ENCODE measurements around the gene NGFR.

- TF ChIP-seq, protein P1, sequence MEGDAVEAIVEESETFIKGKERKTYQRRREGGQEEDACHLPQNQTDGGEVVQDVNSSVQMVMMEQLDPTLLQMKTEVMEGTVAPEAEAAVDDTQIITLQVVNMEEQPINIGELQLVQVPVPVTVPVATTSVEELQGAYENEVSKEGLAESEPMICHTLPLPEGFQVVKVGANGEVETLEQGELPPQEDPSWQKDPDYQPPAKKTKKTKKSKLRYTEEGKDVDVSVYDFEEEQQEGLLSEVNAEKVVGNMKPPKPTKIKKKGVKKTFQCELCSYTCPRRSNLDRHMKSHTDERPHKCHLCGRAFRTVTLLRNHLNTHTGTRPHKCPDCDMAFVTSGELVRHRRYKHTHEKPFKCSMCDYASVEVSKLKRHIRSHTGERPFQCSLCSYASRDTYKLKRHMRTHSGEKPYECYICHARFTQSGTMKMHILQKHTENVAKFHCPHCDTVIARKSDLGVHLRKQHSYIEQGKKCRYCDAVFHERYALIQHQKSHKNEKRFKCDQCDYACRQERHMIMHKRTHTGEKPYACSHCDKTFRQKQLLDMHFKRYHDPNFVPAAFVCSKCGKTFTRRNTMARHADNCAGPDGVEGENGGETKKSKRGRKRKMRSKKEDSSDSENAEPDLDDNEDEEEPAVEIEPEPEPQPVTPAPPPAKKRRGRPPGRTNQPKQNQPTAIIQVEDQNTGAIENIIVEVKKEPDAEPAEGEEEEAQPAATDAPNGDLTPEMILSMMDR (IDR thresholded peaks at IDR 0.05; ENCODE audit: insufficient read depth, low read length, poor library complexity, severe bottlenecking): no peak
- TF ChIP-seq EZH2phosphoT487 (conservative IDR thresholded peaks at IDR 0.05; ENCODE audit: low read length): no peak
Observed at GRCh38 chr17:49527927-49528651, 33.0 kb downstream of the NGFR start.
